Measurements from ENCODE around the gene PDP2. TPM values are rescaled to one million over a fixed set of nuclear protein-coding genes. Genes with fewer than 3 reads are reported as not detected.
"Not testable (repeated sequence)": the region's sequence is repeated elsewhere in the genome, so short reads cannot be mapped to it uniquely, and the experiment has no call there.

Gene PDP2
- polyA plus RNA-seq, 1 experiment, result 12.1 TPM

GRCh38 chr16:66931665-66932064 lies 51.4 kb downstream of the PDP2 start:
- POLR2A ChIA-PET, result interaction anchor here (1.4 kb wide), 1 partner anchor 32 kb away, joined by 3 read pairs; no protein-coding TSS in a partner anchor
- Histone ChIP-seq H3K4me3 (ENCODE audit: low read depth, low read length) (no peak overlapping the region), H3K27ac (ENCODE audit: low read depth, low read length) (no peak overlapping the region), H3K27me3 (ENCODE audit: control insufficient read depth, insufficient read depth, low read length) (no peaks in the 10 kb centered on the region), H3K9me3 (ENCODE audit: control insufficient read depth, insufficient read depth, low read length) (no peaks in the 10 kb centered on the region; the same call in 1 of the 2 replicates)
- no peak for TF ChIP-seq CTCF (IDR thresholded peaks at IDR 0.05; ENCODE audit: low read depth, low read length)
- CTCF ChIA-PET, result interaction anchor here (0.6 to 1.7 kb wide), 6 partner anchors 22 to 223 kb away, joined by 3 to 5 read pairs (median 4); partner anchors contain the start of gene NAE1
- DNase-seq (ENCODE audit: low read depth, low spot score), result no peak

GRCh38 chr16:66932076-66932475 lies 51.8 kb downstream of the PDP2 start:
- Histone ChIP-seq H3K9me3 (ENCODE audit: control insufficient read depth, insufficient read depth, low read length) (no peaks in the 10 kb centered on the region; the same call in 1 of the 2 replicates), H3K27ac (ENCODE audit: low read depth, low read length) (no peak overlapping the region), H3K27me3 (ENCODE audit: control insufficient read depth, insufficient read depth, low read length) (no peaks in the 10 kb centered on the region), H3K4me3 (ENCODE audit: low read depth, low read length) (no peak overlapping the region)
- no peak for TF ChIP-seq CTCF (IDR thresholded peaks at IDR 0.05; ENCODE audit: low read depth, low read length)
- ChIA-PET POLR2A (no interaction called here), CTCF (interaction anchor here (0.7 to 1.2 kb wide), 2 partner anchors 34 to 37 kb away, joined by 3 to 4 read pairs; no protein-coding TSS in a partner anchor)
- no peak for DNase-seq (ENCODE audit: low read depth, low spot score)

GRCh38 chr16:66933776-66934137 lies 53.4 kb downstream of the PDP2 start:
- H3K4me3 ChIP-seq (ENCODE audit: low read depth, low read length), result peak overlapping the region; percentile 96
- H3K27me3 ChIP-seq (ENCODE audit: control insufficient read depth, insufficient read depth, low read length), result no peaks in the 10 kb centered on the region
- no peak for TF ChIP-seq CTCF (IDR thresholded peaks at IDR 0.05; ENCODE audit: low read depth, low read length)
- CTCF ChIA-PET, result interaction anchor here (1.0 to 1.2 kb wide), 2 partner anchors 38 to 39 kb away, joined by 3 to 5 read pairs; no protein-coding TSS in a partner anchor
- no peak for DNase-seq (ENCODE audit: low read depth, low spot score)
- POLR2A ChIA-PET, result interaction anchor here (0.8 to 1.6 kb wide), 3 partner anchors 14 to 38 kb away, joined by 3 to 4 read pairs (median 4); no protein-coding TSS in a partner anchor
- peak overlapping the region; percentile 70 for H3K27ac ChIP-seq (ENCODE audit: low read depth, low read length)
- no peaks in the 10 kb centered on the region; the same call in 1 of the 2 replicates for H3K9me3 ChIP-seq (ENCODE audit: control insufficient read depth, insufficient read depth, low read length)

GRCh38 chr16:66934138-66934838 lies 54.0 kb downstream of the PDP2 start, which contains the start of gene CIAO2B:
Gene CIAO2B (minus strand): TSS chr16:66934402. CDS start chr16:66934364, 38 bp downstream.
- POLR2A ChIA-PET, result interaction anchor here (0.8 to 1.6 kb wide), 3 partner anchors 14 to 39 kb away, joined by 3 to 4 read pairs (median 4); no protein-coding TSS in a partner anchor
- peak within 1 kb of the TSS; percentile 70 for H3K27ac ChIP-seq (ENCODE audit: low read depth, low read length)
- no peaks in the 10 kb centered on the region for H3K27me3 ChIP-seq (ENCODE audit: control insufficient read depth, insufficient read depth, low read length)
- no peak for TF ChIP-seq CTCF (IDR thresholded peaks at IDR 0.05; ENCODE audit: low read depth, low read length)
- H3K4me3 ChIP-seq (ENCODE audit: low read depth, low read length), result peak within 1 kb of the TSS; percentile 96
- H3K9me3 ChIP-seq (ENCODE audit: control insufficient read depth, insufficient read depth, low read length), result no peaks in the 10 kb centered on the region; the same call in 1 of the 2 replicates
- CTCF ChIA-PET, result no interaction called here
- DNase-seq (ENCODE audit: low read depth, low spot score), result peak; percentile 43

GRCh38 chr16:66934839-66935313 lies 54.6 kb downstream of the PDP2 start:
- peak overlapping the region; percentile 96 for H3K4me3 ChIP-seq (ENCODE audit: low read depth, low read length)
- H3K27me3 ChIP-seq (ENCODE audit: control insufficient read depth, insufficient read depth, low read length); DNase-seq (ENCODE audit: low read depth, low spot score); CTCF ChIA-PET; H3K9me3 ChIP-seq (ENCODE audit: control insufficient read depth, insufficient read depth, low read length): not testable (repeated sequence)
- POLR2A ChIA-PET, result interaction anchor here (1.6 kb wide), 1 partner anchor 37 kb away, joined by 4 read pairs; no protein-coding TSS in a partner anchor
- H3K27ac ChIP-seq (ENCODE audit: low read depth, low read length), result peak overlapping the region; percentile 70

All from AG04450 (cell line).